ENCODE results near the gene SCARF2.
"Not testable (repeated sequence)": the region's sequence is repeated elsewhere in the genome, so short reads cannot be mapped to it uniquely, and the experiment has no call there.

Gene SCARF2

GRCh38 chr22:20437613-20438426 lies at the start of gene SCARF2:
Gene SCARF2 (minus strand): TSS chr22:20437825. CDS start chr22:20437754, 71 bp downstream.
- Histone ChIP-seq H3K27me3 (ENCODE audit: control insufficient read depth, insufficient read depth, low read length) (peaks cover 71% of the 10 kb centered on the region), H3K4me1 (ENCODE audit: control insufficient read depth, insufficient read depth, low read length) (peaks cover 25% of the 10 kb centered on the region), H3K36me3 (ENCODE audit: control insufficient read depth, insufficient read depth, low read length) (peaks cover 5% of the 10 kb centered on the region; the same call in 1 of the 2 replicates), H3K4me3 (ENCODE audit: low read depth, low read length) (peak within 1 kb of the TSS; percentile 78), H3K27ac (ENCODE audit: low read depth, low read length) (no peak within 1 kb of the TSS), H3K9me3 (ENCODE audit: control insufficient read depth, insufficient read depth, low read depth, low read length) (no peaks in the 10 kb centered on the region), H3K9ac (ENCODE audit: low read length) (peak within 1 kb of the TSS; percentile 67)

GRCh38 chr22:20486229-20486628 lies 48.6 kb upstream of the SCARF2 start:
- no peaks in the 10 kb centered on the region for H3K36me3 ChIP-seq (ENCODE audit: control insufficient read depth, insufficient read depth, low read length)
- H3K27me3 ChIP-seq (ENCODE audit: control insufficient read depth, insufficient read depth, low read length): no peaks in the 10 kb centered on the region
- no peak overlapping the region for H3K27ac ChIP-seq (ENCODE audit: low read depth, low read length)
- H3K4me1 ChIP-seq (ENCODE audit: control insufficient read depth, insufficient read depth, low read length): peaks cover 5% of the 10 kb centered on the region; the same call in 1 of the 2 replicates
- H3K4me3 ChIP-seq (ENCODE audit: low read depth, low read length): no peak overlapping the region
- no peak overlapping the region for H3K9ac ChIP-seq (ENCODE audit: low read length)
- no peaks in the 10 kb centered on the region for H3K9me3 ChIP-seq (ENCODE audit: control insufficient read depth, insufficient read depth, low read depth, low read length)

GRCh38 chr22:20484948-20485683 lies 47.5 kb upstream of the SCARF2 start:
- Histone ChIP-seq H3K4me1 (ENCODE audit: control insufficient read depth, insufficient read depth, low read length) (peaks cover 5% of the 10 kb centered on the region; the same call in 1 of the 2 replicates), H3K27me3 (ENCODE audit: control insufficient read depth, insufficient read depth, low read length) (no peaks in the 10 kb centered on the region), H3K9me3 (ENCODE audit: control insufficient read depth, insufficient read depth, low read depth, low read length) (no peaks in the 10 kb centered on the region), H3K27ac (ENCODE audit: low read depth, low read length) (no peak overlapping the region), H3K36me3 (ENCODE audit: control insufficient read depth, insufficient read depth, low read length) (no peaks in the 10 kb centered on the region), H3K9ac (ENCODE audit: low read length) (no peak overlapping the region), H3K4me3 (ENCODE audit: low read depth, low read length) (no peak overlapping the region)

GRCh38 chr22:20483771-20484170 lies 46.1 kb upstream of the SCARF2 start:
- no peaks in the 10 kb centered on the region for H3K9me3 ChIP-seq (ENCODE audit: control insufficient read depth, insufficient read depth, low read depth, low read length)
- H3K4me1 ChIP-seq (ENCODE audit: control insufficient read depth, insufficient read depth, low read length): no peaks in the 10 kb centered on the region
- H3K36me3 ChIP-seq (ENCODE audit: control insufficient read depth, insufficient read depth, low read length): no peaks in the 10 kb centered on the region
- no peaks in the 10 kb centered on the region for H3K27me3 ChIP-seq (ENCODE audit: control insufficient read depth, insufficient read depth, low read length)
- no peak overlapping the region for H3K27ac ChIP-seq (ENCODE audit: low read depth, low read length)
- no peak overlapping the region for H3K9ac ChIP-seq (ENCODE audit: low read length)
- no peak overlapping the region for H3K4me3 ChIP-seq (ENCODE audit: low read depth, low read length)

- not testable (repeated sequence) for H3K9me3 ChIP-seq (ENCODE audit: control insufficient read depth, insufficient read depth, low read depth, low read length); H3K27me3 ChIP-seq (ENCODE audit: control insufficient read depth, insufficient read depth, low read length); H3K36me3 ChIP-seq (ENCODE audit: control insufficient read depth, insufficient read depth, low read length); H3K9ac ChIP-seq (ENCODE audit: low read length); H3K4me1 ChIP-seq (ENCODE audit: control insufficient read depth, insufficient read depth, low read length); H3K27ac ChIP-seq (ENCODE audit: low read depth, low read length); H3K4me3 ChIP-seq (ENCODE audit: low read depth, low read length)
Observed at GRCh38 chr22:20483143-20483506, 45.5 kb upstream of the SCARF2 start.

- H3K27me3 ChIP-seq (ENCODE audit: control insufficient read depth, insufficient read depth, low read length): no peaks in the 10 kb centered on the region
- no peak overlapping the region for H3K27ac ChIP-seq (ENCODE audit: low read depth, low read length)
- no peaks in the 10 kb centered on the region for H3K36me3 ChIP-seq (ENCODE audit: control insufficient read depth, insufficient read depth, low read length)
- H3K9me3 ChIP-seq (ENCODE audit: control insufficient read depth, insufficient read depth, low read depth, low read length): no peaks in the 10 kb centered on the region
- H3K4me1 ChIP-seq (ENCODE audit: control insufficient read depth, insufficient read depth, low read length): no peaks in the 10 kb centered on the region
- no peak overlapping the region for H3K9ac ChIP-seq (ENCODE audit: low read length)
- H3K4me3 ChIP-seq (ENCODE audit: low read depth, low read length): no peak overlapping the region
Observed at GRCh38 chr22:20479612-20480196, 42.1 kb upstream of the SCARF2 start.

- not testable (repeated sequence) for H3K27ac ChIP-seq (ENCODE audit: low read depth, low read length); H3K9me3 ChIP-seq (ENCODE audit: control insufficient read depth, insufficient read depth, low read depth, low read length); H3K36me3 ChIP-seq (ENCODE audit: control insufficient read depth, insufficient read depth, low read length); H3K4me1 ChIP-seq (ENCODE audit: control insufficient read depth, insufficient read depth, low read length); H3K4me3 ChIP-seq (ENCODE audit: low read depth, low read length); H3K9ac ChIP-seq (ENCODE audit: low read length); H3K27me3 ChIP-seq (ENCODE audit: control insufficient read depth, insufficient read depth, low read length)
Observed at GRCh38 chr22:20478059-20478458, 40.4 kb upstream of the SCARF2 start.

GRCh38 chr22:20475569-20475968 lies 37.9 kb upstream of the SCARF2 start:
- not testable (repeated sequence) for H3K4me3 ChIP-seq (ENCODE audit: low read depth, low read length); H3K27me3 ChIP-seq (ENCODE audit: control insufficient read depth, insufficient read depth, low read length); H3K27ac ChIP-seq (ENCODE audit: low read depth, low read length); H3K4me1 ChIP-seq (ENCODE audit: control insufficient read depth, insufficient read depth, low read length); H3K9ac ChIP-seq (ENCODE audit: low read length); H3K36me3 ChIP-seq (ENCODE audit: control insufficient read depth, insufficient read depth, low read length); H3K9me3 ChIP-seq (ENCODE audit: control insufficient read depth, insufficient read depth, low read depth, low read length)

- H3K9me3 ChIP-seq (ENCODE audit: control insufficient read depth, insufficient read depth, low read depth, low read length): no peaks in the 10 kb centered on the region
- no peak overlapping the region for H3K9ac ChIP-seq (ENCODE audit: low read length)
- H3K27ac ChIP-seq (ENCODE audit: low read depth, low read length): no peak overlapping the region
- H3K36me3 ChIP-seq (ENCODE audit: control insufficient read depth, insufficient read depth, low read length): peaks cover 12% of the 10 kb centered on the region
- H3K4me1 ChIP-seq (ENCODE audit: control insufficient read depth, insufficient read depth, low read length): no peaks in the 10 kb centered on the region
- H3K4me3 ChIP-seq (ENCODE audit: low read depth, low read length): no peak overlapping the region
- H3K27me3 ChIP-seq (ENCODE audit: control insufficient read depth, insufficient read depth, low read length): no peaks in the 10 kb centered on the region
Observed at GRCh38 chr22:20475115-20475436, 37.5 kb upstream of the SCARF2 start.

GRCh38 chr22:20472629-20473442 lies 35.2 kb upstream of the SCARF2 start:
- Histone ChIP-seq H3K4me1 (ENCODE audit: control insufficient read depth, insufficient read depth, low read length) (no peaks in the 10 kb centered on the region), H3K27ac (ENCODE audit: low read depth, low read length) (no peak overlapping the region), H3K36me3 (ENCODE audit: control insufficient read depth, insufficient read depth, low read length) (peaks cover 15% of the 10 kb centered on the region), H3K27me3 (ENCODE audit: control insufficient read depth, insufficient read depth, low read length) (no peaks in the 10 kb centered on the region), H3K9me3 (ENCODE audit: control insufficient read depth, insufficient read depth, low read depth, low read length) (no peaks in the 10 kb centered on the region), H3K4me3 (ENCODE audit: low read depth, low read length) (no peak overlapping the region), H3K9ac (ENCODE audit: low read length) (no peak overlapping the region)
